Measurements from ENCODE around the gene CD22.
"Not testable (repeated sequence)": the region's sequence is repeated elsewhere in the genome, so short reads cannot be mapped to it uniquely, and the experiment has no call there.

Gene CD22

DNA sequence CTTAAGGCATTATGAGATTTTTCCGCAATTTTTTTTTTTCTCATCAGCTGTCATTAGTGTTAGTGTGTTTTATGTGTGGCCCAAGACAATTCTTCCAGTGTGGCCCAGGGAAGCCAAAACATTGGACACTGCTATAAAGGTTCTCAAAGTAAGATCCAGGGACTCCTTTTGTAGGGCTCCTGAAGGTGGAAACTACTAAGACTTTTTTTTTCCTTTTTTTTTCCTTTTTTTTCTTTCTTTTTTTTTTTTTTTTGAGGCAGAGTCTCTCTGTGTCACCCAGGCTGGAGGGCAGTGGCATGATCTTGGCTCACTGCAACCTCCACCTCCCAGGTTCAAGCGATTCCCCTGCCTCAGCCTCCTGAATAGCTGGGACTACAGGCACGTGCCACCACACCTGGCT, 43.5 kb upstream of the CD22 start:
- H3K4me3 ChIP-seq (ENCODE audit: control insufficient read depth in 1 of 7, extremely low read depth in 1 of 7, insufficient read depth in 4 of 7, low read depth in 2 of 7, low read length in 6 of 7); H3K9me3 ChIP-seq (ENCODE audit: control extremely low read depth in 1 of 5, control insufficient read depth in 4 of 5, insufficient read depth in 2 of 5, low read depth in 1 of 5, low read length in 4 of 5); H3K27me3 ChIP-seq (replicated peaks in 2 of 5; ENCODE audit: control insufficient read depth in 4 of 5, insufficient read depth in 5 of 5, low read length in 4 of 5); DNase-seq; H3K27ac ChIP-seq (ENCODE audit: insufficient read depth in 1 of 2, low read depth in 1 of 2, low read length in 2 of 2, poor library complexity in 1 of 2, severe bottlenecking in 2 of 2); POLR2A ChIA-PET; H3K36me3 ChIP-seq (ENCODE audit: control insufficient read depth in 4 of 4, insufficient read depth in 4 of 4, low read length in 3 of 4): not testable (repeated sequence)
- peaks cover 0 to 19% (median 16%) of the 10 kb centered on the region in 4 experiments for H3K4me1 ChIP-seq (ENCODE audit: control extremely low read depth in 1 of 4, control insufficient read depth in 4 of 4, insufficient read depth in 4 of 4, low read length in 3 of 4)
- no CpG with 5 or more reads among the region's 3 CpGs for WGBS (ENCODE audit: insufficient coverage)
- CTCF ChIA-PET, result interaction anchor here (1.4 to 3.1 kb wide), 2 partner anchors 10 to 19 kb away, joined by 4 to 7 read pairs; no protein-coding TSS in a partner anchor

DNA sequence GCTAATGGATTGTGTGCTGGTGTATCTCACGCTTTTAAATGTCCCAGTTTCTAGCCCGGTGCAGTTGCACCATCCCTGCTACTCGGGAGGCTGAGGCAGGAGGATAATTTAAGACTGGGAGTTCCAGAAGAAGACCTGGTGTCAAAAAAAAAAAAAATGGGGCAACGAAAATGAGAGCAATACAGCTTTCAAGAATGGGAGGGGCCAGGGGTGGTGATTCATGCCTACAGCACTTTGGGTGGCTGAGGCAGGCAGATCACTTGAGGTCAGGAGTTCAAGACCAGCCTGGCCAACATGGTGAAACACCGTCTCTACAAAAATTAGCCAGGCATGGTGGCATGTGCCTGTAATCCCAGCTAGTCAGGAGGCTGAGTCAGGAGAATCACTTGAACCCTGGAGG, 42.9 kb upstream of the CD22 start:
- WGBS (ENCODE audit: insufficient coverage), result 100% methylated on average over 4 of the region's 5 CpGs
- CTCF ChIA-PET, result interaction anchor here (0.6 to 3.1 kb wide), 4 partner anchors 10 to 209 kb away, joined by 3 to 7 read pairs (median 4); no protein-coding TSS in a partner anchor
- H3K9me3 ChIP-seq (ENCODE audit: control extremely low read depth in 1 of 5, control insufficient read depth in 4 of 5, insufficient read depth in 2 of 5, low read depth in 1 of 5, low read length in 4 of 5); H3K4me3 ChIP-seq (ENCODE audit: control insufficient read depth in 1 of 7, extremely low read depth in 1 of 7, insufficient read depth in 4 of 7, low read depth in 2 of 7, low read length in 6 of 7); H3K27me3 ChIP-seq (replicated peaks in 2 of 5; ENCODE audit: control insufficient read depth in 4 of 5, insufficient read depth in 5 of 5, low read length in 4 of 5); DNase-seq; H3K27ac ChIP-seq (ENCODE audit: insufficient read depth in 1 of 2, low read depth in 1 of 2, low read length in 2 of 2, poor library complexity in 1 of 2, severe bottlenecking in 2 of 2); H3K36me3 ChIP-seq (ENCODE audit: control insufficient read depth in 4 of 4, insufficient read depth in 4 of 4, low read length in 3 of 4); POLR2A ChIA-PET: not testable (repeated sequence)
- H3K4me1 ChIP-seq (ENCODE audit: control extremely low read depth in 1 of 4, control insufficient read depth in 4 of 4, insufficient read depth in 4 of 4, low read length in 3 of 4), result peaks cover 0 to 19% (median 16%) of the 10 kb centered on the region in 4 experiments

- no peaks in the 10 kb centered on the region for H3K9me3 ChIP-seq (ENCODE audit: control extremely low read depth in 1 of 5, control insufficient read depth in 4 of 5, insufficient read depth in 2 of 5, low read depth in 1 of 5, low read length in 4 of 5)
- no peak for DNase-seq
- POLR2A ChIA-PET, result no interaction called here
- CTCF ChIA-PET, result interaction anchor here (1.2 kb wide), 1 partner anchor 13 kb away, joined by 3 read pairs; no protein-coding TSS in a partner anchor
- no peaks in the 10 kb centered on the region for H3K27me3 ChIP-seq (replicated peaks in 2 of 5; ENCODE audit: control insufficient read depth in 4 of 5, insufficient read depth in 5 of 5, low read length in 4 of 5)
- 94% methylated on average over 4 of the region's 10 CpGs for WGBS (ENCODE audit: insufficient coverage)
- no peak overlapping the region for H3K27ac ChIP-seq (ENCODE audit: insufficient read depth in 1 of 2, low read depth in 1 of 2, low read length in 2 of 2, poor library complexity in 1 of 2, severe bottlenecking in 2 of 2)
- H3K4me3 ChIP-seq (ENCODE audit: control insufficient read depth in 1 of 7, extremely low read depth in 1 of 7, insufficient read depth in 4 of 7, low read depth in 2 of 7, low read length in 6 of 7), result no peak overlapping the region
- H3K36me3 ChIP-seq (ENCODE audit: control insufficient read depth in 4 of 4, insufficient read depth in 4 of 4, low read length in 3 of 4), result no peaks in the 10 kb centered on the region
- H3K4me1 ChIP-seq (ENCODE audit: control extremely low read depth in 1 of 4, control insufficient read depth in 4 of 4, insufficient read depth in 4 of 4, low read length in 3 of 4), result peaks cover 0 to 9% (median 2%) of the 10 kb centered on the region in 4 experiments
Observed at GRCh38 chr19:35287713-35288112, 41.3 kb upstream of the CD22 start.

DNA sequence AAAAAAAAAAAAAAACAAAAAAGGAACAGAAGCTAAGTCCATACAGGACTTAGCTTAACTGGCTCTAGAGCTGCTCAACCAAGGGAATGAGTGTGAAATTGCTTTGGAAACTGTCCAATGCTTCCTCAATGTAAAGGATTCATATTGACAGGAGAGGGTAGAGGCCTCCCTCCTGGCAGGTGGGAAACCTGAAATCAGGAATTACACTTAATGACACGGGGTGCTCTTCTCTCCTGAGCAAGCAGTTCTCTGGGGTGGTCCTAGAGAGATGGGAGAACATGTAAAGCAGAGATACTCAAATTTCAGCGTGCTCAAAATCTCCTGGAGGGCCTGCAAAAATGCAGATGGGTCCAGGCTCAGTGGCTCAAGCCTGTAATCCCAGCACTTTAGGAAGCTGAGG, 40.7 kb upstream of the CD22 start:
- ChIA-PET POLR2A (no interaction called here), CTCF (interaction anchor here (1.2 kb wide), 1 partner anchor 13 kb away, joined by 3 read pairs; no protein-coding TSS in a partner anchor)

DNA sequence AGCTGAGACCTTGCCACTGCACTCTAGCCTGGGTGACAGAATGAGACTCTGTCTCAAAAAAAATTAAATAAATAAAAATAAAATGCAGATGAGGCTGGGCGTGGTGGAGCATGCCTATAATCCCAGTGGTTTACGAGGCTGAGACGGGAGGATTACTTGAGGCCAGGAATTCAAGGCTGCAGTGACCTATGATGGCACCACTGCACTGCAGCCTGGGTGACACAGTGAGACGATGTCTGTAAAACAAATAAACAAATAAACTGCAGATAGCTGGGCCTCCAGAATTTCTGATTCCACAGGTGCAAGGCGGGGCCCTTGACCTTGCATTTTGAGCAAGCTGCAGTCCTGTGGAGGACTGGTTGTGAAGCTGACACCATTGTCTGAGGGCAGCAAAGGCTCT, 40.1 kb upstream of the CD22 start:
- Histone ChIP-seq H3K36me3 (ENCODE audit: control insufficient read depth in 4 of 4, insufficient read depth in 4 of 4, low read length in 3 of 4) (no peaks in the 10 kb centered on the region), H3K4me3 (ENCODE audit: control insufficient read depth in 1 of 7, extremely low read depth in 1 of 7, insufficient read depth in 4 of 7, low read depth in 2 of 7, low read length in 6 of 7) (no peak overlapping the region), H3K27ac (ENCODE audit: insufficient read depth in 1 of 2, low read depth in 1 of 2, low read length in 2 of 2, poor library complexity in 1 of 2, severe bottlenecking in 2 of 2) (no peak overlapping the region), H3K4me1 (ENCODE audit: control extremely low read depth in 1 of 4, control insufficient read depth in 4 of 4, insufficient read depth in 4 of 4, low read length in 3 of 4) (peaks cover 0 to 13% (median 1%) of the 10 kb centered on the region in 4 experiments), H3K27me3 (replicated peaks in 2 of 5; ENCODE audit: control insufficient read depth in 4 of 5, insufficient read depth in 5 of 5, low read length in 4 of 5) (no peaks in the 10 kb centered on the region), H3K9me3 (ENCODE audit: control extremely low read depth in 1 of 5, control insufficient read depth in 4 of 5, insufficient read depth in 2 of 5, low read depth in 1 of 5, low read length in 4 of 5) (no peaks in the 10 kb centered on the region)
- ChIA-PET POLR2A (interaction anchor here (0.6 kb wide), 1 partner anchor 85 kb away, joined by 3 read pairs; no protein-coding TSS in a partner anchor), CTCF (interaction anchor here (1.0 to 1.3 kb wide), 3 partner anchors 14 to 18 kb away, joined by 3 to 5 read pairs (median 3); no protein-coding TSS in a partner anchor)
- DNase-seq, result no peak
- WGBS (ENCODE audit: insufficient coverage), result 97% methylated on average over 5 of the region's 5 CpGs

More for the DNA sequence above, 40.7 kb upstream of the CD22 start:
- Histone ChIP-seq H3K27me3 (replicated peaks in 2 of 5; ENCODE audit: control insufficient read depth in 4 of 5, insufficient read depth in 5 of 5, low read length in 4 of 5) (no peaks in the 10 kb centered on the region), H3K4me3 (ENCODE audit: control insufficient read depth in 1 of 7, extremely low read depth in 1 of 7, insufficient read depth in 4 of 7, low read depth in 2 of 7, low read length in 6 of 7) (no peak overlapping the region), H3K9me3 (ENCODE audit: control extremely low read depth in 1 of 5, control insufficient read depth in 4 of 5, insufficient read depth in 2 of 5, low read depth in 1 of 5, low read length in 4 of 5) (no peaks in the 10 kb centered on the region), H3K27ac (ENCODE audit: insufficient read depth in 1 of 2, low read depth in 1 of 2, low read length in 2 of 2, poor library complexity in 1 of 2, severe bottlenecking in 2 of 2) (no peak overlapping the region), H3K36me3 (ENCODE audit: control insufficient read depth in 4 of 4, insufficient read depth in 4 of 4, low read length in 3 of 4) (no peaks in the 10 kb centered on the region), H3K4me1 (ENCODE audit: control extremely low read depth in 1 of 4, control insufficient read depth in 4 of 4, insufficient read depth in 4 of 4, low read length in 3 of 4) (peaks cover 0 to 11% (median 1%) of the 10 kb centered on the region in 4 experiments)
- no peak for DNase-seq
- WGBS (ENCODE audit: insufficient coverage), result 100% methylated on average over 1 of the region's 2 CpGs

DNA sequence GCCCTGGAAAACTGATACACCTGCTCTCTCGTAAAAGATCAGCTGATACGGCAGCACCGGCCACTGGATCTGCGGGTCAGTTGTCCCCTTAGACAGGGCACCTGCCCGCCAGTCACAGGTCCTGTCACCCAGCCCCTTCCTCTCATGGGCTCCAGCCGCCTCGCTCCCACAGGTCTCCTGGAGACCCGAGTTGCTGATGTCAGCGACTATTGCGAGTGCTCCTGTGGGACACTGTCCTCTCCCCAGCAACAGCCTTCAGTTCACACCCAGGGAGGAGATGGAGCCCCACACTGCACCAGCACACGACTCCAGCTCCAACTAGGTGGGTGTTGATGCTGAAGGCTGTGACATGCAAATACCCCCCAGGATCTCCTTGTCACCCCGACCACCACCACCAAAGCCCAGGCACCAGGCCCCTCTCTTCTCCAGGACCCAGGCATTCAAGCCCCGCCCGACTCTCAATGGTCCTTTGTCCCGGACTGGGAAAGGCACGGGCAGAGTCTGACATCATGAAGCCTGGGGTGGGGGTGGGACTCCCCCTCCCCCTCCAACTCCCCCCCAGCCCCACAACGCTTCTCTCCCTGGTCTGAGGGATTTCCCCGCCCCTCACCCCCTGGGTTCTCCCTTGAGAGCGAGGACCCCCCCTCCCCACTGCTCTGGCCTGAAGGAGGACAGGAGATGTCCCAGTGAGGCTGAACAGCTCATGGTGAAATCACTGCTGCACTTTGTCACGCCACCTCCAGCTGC, 38.4 kb upstream of the CD22 start:
- ChIA-PET CTCF (interaction anchor here (1.3 to 1.4 kb wide), 2 partner anchors 19 to 20 kb away, joined by 3 to 4 read pairs; no protein-coding TSS in a partner anchor), POLR2A (no interaction called here)
- Histone ChIP-seq H3K27ac (ENCODE audit: insufficient read depth in 1 of 2, low read depth in 1 of 2, low read length in 2 of 2, poor library complexity in 1 of 2, severe bottlenecking in 2 of 2) (no peak overlapping the region), H3K36me3 (ENCODE audit: control insufficient read depth in 4 of 4, insufficient read depth in 4 of 4, low read length in 3 of 4) (no peaks in the 10 kb centered on the region), H3K9me3 (ENCODE audit: control extremely low read depth in 1 of 5, control insufficient read depth in 4 of 5, insufficient read depth in 2 of 5, low read depth in 1 of 5, low read length in 4 of 5) (no peaks in the 10 kb centered on the region), H3K4me3 (ENCODE audit: control insufficient read depth in 1 of 7, extremely low read depth in 1 of 7, insufficient read depth in 4 of 7, low read depth in 2 of 7, low read length in 6 of 7) (no peak overlapping the region), H3K4me1 (ENCODE audit: control extremely low read depth in 1 of 4, control insufficient read depth in 4 of 4, insufficient read depth in 4 of 4, low read length in 3 of 4) (peaks cover 2 to 20% (median 12%) of the 10 kb centered on the region in 4 experiments), H3K27me3 (replicated peaks in 2 of 5; ENCODE audit: control insufficient read depth in 4 of 5, insufficient read depth in 5 of 5, low read length in 4 of 5) (no peaks in the 10 kb centered on the region)
- DNase-seq, result no peak
- WGBS (ENCODE audit: insufficient coverage), result 97% methylated on average over 9 of the region's 20 CpGs

GRCh38 chr19:35291259-35291658, 37.7 kb upstream of the CD22 start:
- ChIA-PET CTCF (interaction anchor here (1.3 to 1.4 kb wide), 3 partner anchors 19 to 53 kb away, joined by 3 to 4 read pairs (median 3); no protein-coding TSS in a partner anchor), POLR2A (no interaction called here)
- Histone ChIP-seq H3K27me3 (replicated peaks in 2 of 5; ENCODE audit: control insufficient read depth in 4 of 5, insufficient read depth in 5 of 5, low read length in 4 of 5) (no peaks in the 10 kb centered on the region), H3K9me3 (ENCODE audit: control extremely low read depth in 1 of 5, control insufficient read depth in 4 of 5, insufficient read depth in 2 of 5, low read depth in 1 of 5, low read length in 4 of 5) (no peaks in the 10 kb centered on the region), H3K4me1 (ENCODE audit: control extremely low read depth in 1 of 4, control insufficient read depth in 4 of 4, insufficient read depth in 4 of 4, low read length in 3 of 4) (peaks cover 2 to 28% (median 18%) of the 10 kb centered on the region in 4 experiments), H3K27ac (ENCODE audit: insufficient read depth in 1 of 2, low read depth in 1 of 2, low read length in 2 of 2, poor library complexity in 1 of 2, severe bottlenecking in 2 of 2) (no peak overlapping the region), H3K36me3 (ENCODE audit: control insufficient read depth in 4 of 4, insufficient read depth in 4 of 4, low read length in 3 of 4) (no peaks in the 10 kb centered on the region), H3K4me3 (ENCODE audit: control insufficient read depth in 1 of 7, extremely low read depth in 1 of 7, insufficient read depth in 4 of 7, low read depth in 2 of 7, low read length in 6 of 7) (no peak overlapping the region)
- 100% methylated on average over 4 of the region's 6 CpGs for WGBS (ENCODE audit: insufficient coverage)
- no peak for DNase-seq

Data from common myeloid progenitor, CD34-positive (primary cell).